Measurements from ENCODE around the gene ATE1.

The ATE1 gene

GRCh38 chr10:121735263-121735662 lies 192.6 kb downstream of the ATE1 start:
- H3K4me3 ChIP-seq (ENCODE audit: low read length), result no peak overlapping the region
- DNase-seq (ENCODE audit: low read depth), result no peak
- no peak for TF ChIP-seq CTCF (IDR thresholded peaks at IDR 0.05; ENCODE audit: insufficient read depth, low read depth, low read length, missing control alignments)

- H3K4me3 ChIP-seq (ENCODE audit: low read length), result no peak overlapping the region
- TF ChIP-seq CTCF (IDR thresholded peaks at IDR 0.05; ENCODE audit: insufficient read depth, low read depth, low read length, missing control alignments), result peak; percentile 73
- peak; percentile 16 for DNase-seq (ENCODE audit: low read depth)
Measured at GRCh38 chr10:121734589-121735045, 193.2 kb downstream of the ATE1 start.

GRCh38 chr10:121732656-121733445 lies 195.0 kb downstream of the ATE1 start:
- no peak for TF ChIP-seq CTCF (IDR thresholded peaks at IDR 0.05; ENCODE audit: insufficient read depth, low read depth, low read length, missing control alignments)
- peak; percentile 12 for DNase-seq (ENCODE audit: low read depth)
- H3K4me3 ChIP-seq (ENCODE audit: low read length), result no peak overlapping the region

- no peak for TF ChIP-seq CTCF (IDR thresholded peaks at IDR 0.05; ENCODE audit: insufficient read depth, low read depth, low read length, missing control alignments)
- H3K4me3 ChIP-seq (ENCODE audit: low read length), result no peak overlapping the region
- no peak for DNase-seq (ENCODE audit: low read depth)
Measured at GRCh38 chr10:121732172-121732571, 195.7 kb downstream of the ATE1 start.

- no peak for DNase-seq (ENCODE audit: low read depth)
- H3K4me3 ChIP-seq (ENCODE audit: low read length), result no peak overlapping the region
- no peak for TF ChIP-seq CTCF (IDR thresholded peaks at IDR 0.05; ENCODE audit: insufficient read depth, low read depth, low read length, missing control alignments)
Measured at GRCh38 chr10:121724282-121724681, 203.5 kb downstream of the ATE1 start.

- TF ChIP-seq CTCF (IDR thresholded peaks at IDR 0.05; ENCODE audit: insufficient read depth, low read depth, low read length, missing control alignments), result no peak
- peak; percentile 89 for DNase-seq (ENCODE audit: low read depth)
- no peak overlapping the region for H3K4me3 ChIP-seq (ENCODE audit: low read length)
Measured at GRCh38 chr10:121722665-121723064, 205.2 kb downstream of the ATE1 start.

- TF ChIP-seq CTCF (IDR thresholded peaks at IDR 0.05; ENCODE audit: insufficient read depth, low read depth, low read length, missing control alignments), result no peak
- no peak for DNase-seq (ENCODE audit: low read depth)
- H3K4me3 ChIP-seq (ENCODE audit: low read length), result no peak overlapping the region
Measured at GRCh38 chr10:121721257-121721656, 206.6 kb downstream of the ATE1 start.

Measured in epithelial cell of esophagus (primary cell).